NT2/D1 (cell line): ENCODE measurements around the gene PDCD1.
"Not testable (repeated sequence)": the region's sequence is repeated elsewhere in the genome, so short reads cannot be mapped to it uniquely, and the experiment has no call there.

Experiments used
- DNase-seq: peaks from one replicate; pipeline ENCODE4 v3.0.0-alpha.2; 2011; ENCODE audit warnings: low read depth, low spot score
- H3K27me3 ChIP-seq: 2 replicates; pipeline ENCODE4 v1.6.0; 2011; ENCODE audit warnings: mild to moderate bottlenecking; ENCODE audit not compliant: insufficient read length, insufficient read depth
- H3K36me3 ChIP-seq: 2 replicates; pipeline ENCODE4 v1.6.1; 2011; ENCODE audit warnings: mild to moderate bottlenecking, low read length, mixed read lengths; ENCODE audit not compliant: insufficient read depth, insufficient read length
- H3K4me1 ChIP-seq: 2 replicates; pipeline ENCODE4 v1.5.1; 2011; ENCODE audit not compliant: insufficient read depth, insufficient read length
- H3K4me3 ChIP-seq: 2 replicates; pipeline ENCODE4 v1.5.1; 2011; ENCODE audit warnings: low read depth; ENCODE audit not compliant: insufficient read length
- H3K9ac ChIP-seq: 2 replicates; pipeline ENCODE4 v1.6.0; 2011; ENCODE audit warnings: low read depth; ENCODE audit not compliant: insufficient read length
- H3K9me3 ChIP-seq: 2 replicates; pipeline ENCODE4 v1.5.1; 2011; ENCODE audit warnings: mild to moderate bottlenecking, low read length; ENCODE audit not compliant: insufficient read depth
- SUZ12 ChIP-seq: IDR thresholded peaks from 2 replicates; pipeline ENCODE4 v1.6.1; 2011; ENCODE audit not compliant: insufficient read length, insufficient read depth; ENCODE audit errors: extremely low read depth
- YY1 ChIP-seq: IDR thresholded peaks from 2 replicates; pipeline ENCODE4 v1.6.1; 2011; ENCODE audit not compliant: insufficient read length, insufficient read depth
- ZNF274 ChIP-seq: IDR thresholded peaks from 2 replicates; pipeline ENCODE4 v1.6.1; 2011; ENCODE audit warnings: mild to moderate bottlenecking, low read depth, low read length

Gene PDCD1

GRCh38 chr2:241811952-241812729 is 46.6 kb downstream of the PDCD1 start:
- no peak overlapping the region for H3K4me3 ChIP-seq
- no peaks in the 10 kb centered on the region for H3K9me3 ChIP-seq
- peaks cover 18% of the 10 kb centered on the region for H3K4me1 ChIP-seq
- no peak for DNase-seq
- no peak overlapping the region for H3K9ac ChIP-seq
- H3K27me3 ChIP-seq: no peaks in the 10 kb centered on the region
- H3K36me3 ChIP-seq: no peaks in the 10 kb centered on the region
- TF ChIP-seq YY1 (no peak), SUZ12 (no peak), ZNF274 (no peak)

GRCh38 chr2:241811201-241811951 is 47.3 kb downstream of the PDCD1 start:
- H3K4me3 ChIP-seq: no peak overlapping the region
- H3K27me3 ChIP-seq: no peaks in the 10 kb centered on the region
- peaks cover 12% of the 10 kb centered on the region for H3K4me1 ChIP-seq
- DNase-seq: no peak
- no peak overlapping the region for H3K9ac ChIP-seq
- no peaks in the 10 kb centered on the region for H3K9me3 ChIP-seq
- TF ChIP-seq YY1: no peak
- TF ChIP-seq ZNF274: no peak
- no peak for TF ChIP-seq SUZ12
- H3K36me3 ChIP-seq: no peaks in the 10 kb centered on the region

GRCh38 chr2:241810307-241811200 is 48.1 kb downstream of the PDCD1 start:
- H3K9ac ChIP-seq: no peak overlapping the region
- DNase-seq: no peak
- TF ChIP-seq YY1 (no peak), SUZ12 (no peak), ZNF274 (no peak)
- H3K4me1 ChIP-seq: peaks cover 8% of the 10 kb centered on the region
- no peaks in the 10 kb centered on the region for H3K36me3 ChIP-seq
- H3K4me3 ChIP-seq: no peak overlapping the region
- no peaks in the 10 kb centered on the region for H3K27me3 ChIP-seq
- H3K9me3 ChIP-seq: no peaks in the 10 kb centered on the region

GRCh38 chr2:241809383-241810306 is 49.0 kb downstream of the PDCD1 start:
- Histone ChIP-seq H3K9ac (peak overlapping the region; percentile 59), H3K27me3 (no peaks in the 10 kb centered on the region), H3K9me3 (no peaks in the 10 kb centered on the region), H3K36me3 (no peaks in the 10 kb centered on the region), H3K4me1 (peaks cover 12% of the 10 kb centered on the region), H3K4me3 (no peak overlapping the region)
- DNase-seq: no peak
- no peak for TF ChIP-seq SUZ12
- TF ChIP-seq YY1: no peak
- TF ChIP-seq ZNF274: no peak

GRCh38 chr2:241808721-241809382 is 49.8 kb downstream of the PDCD1 start, which contains the start of gene NEU4:
TSS of gene NEU4 (plus strand) at chr2:241809193. CDS start at chr2:241814485, 5,292 bp downstream.
- no peak for DNase-seq
- Histone ChIP-seq H3K9ac (peak within 1 kb of the TSS; percentile 59), H3K9me3 (no peaks in the 10 kb centered on the region), H3K36me3 (no peaks in the 10 kb centered on the region), H3K4me1 (peaks cover 20% of the 10 kb centered on the region), H3K4me3 (no peak within 1 kb of the TSS), H3K27me3 (no peaks in the 10 kb centered on the region)
- TF ChIP-seq SUZ12 (no peak), ZNF274 (no peak), YY1 (no peak)

GRCh38 chr2:241808051-241808720 is 50.5 kb downstream of the PDCD1 start:
- H3K9ac ChIP-seq: no peak overlapping the region
- no peak for DNase-seq
- H3K4me3 ChIP-seq: no peak overlapping the region
- TF ChIP-seq YY1 (no peak), SUZ12 (no peak), ZNF274 (no peak)
- peaks cover 24% of the 10 kb centered on the region for H3K4me1 ChIP-seq
- H3K9me3 ChIP-seq: no peaks in the 10 kb centered on the region
- H3K27me3 ChIP-seq: no peaks in the 10 kb centered on the region
- no peaks in the 10 kb centered on the region for H3K36me3 ChIP-seq

- not testable (repeated sequence) for H3K9ac ChIP-seq, H3K9me3 ChIP-seq, H3K4me3 ChIP-seq, DNase-seq, H3K27me3 ChIP-seq, H3K36me3 ChIP-seq
- peaks cover 36% of the 10 kb centered on the region for H3K4me1 ChIP-seq
Measured at GRCh38 chr2:241806217-241806616, 52.5 kb downstream of the PDCD1 start.
